MCF 10A (cell line): ENCODE results near the gene IRF5. TPM values are rescaled to one million over a fixed set of nuclear protein-coding genes. Genes with fewer than 3 reads are reported as not detected.
"Not testable (repeated sequence)": the region's sequence is repeated elsewhere in the genome, so short reads cannot be mapped to it uniquely, and the experiment has no call there.

Experiments
- BruUV-seq: library from RNA; stranded (reverse); fragments of 400-500 nt; replicated peaks from 2 replicates; lab custom pipeline; 2021; lab: Mats Ljungman, UMichigan
- CTCF ChIA-PET: fragments of 300-600 bp; sonication (Branson Sonifier 250); formaldehyde crosslinking; extraction: SDS; loops from one replicate; lab custom pipeline; 2021; ENCODE audit warnings: antibody characterized with exemption, inconsistent platforms; lab: Yijun Ruan, JAX
- POLR2A ChIA-PET: fragments of 300-600, 350-650 bp; sonication (Branson Sonifier 250); formaldehyde crosslinking; extraction: SDS; loops from one replicate; lab custom pipeline; 2020; ENCODE audit warnings: antibody characterized with exemption, inconsistent platforms; lab: Yijun Ruan, JAX
- DNase-seq: peaks from one replicate; pipeline ENCODE4 v3.0.0-alpha.2; 2018; ENCODE audit not compliant: unreplicated experiment
- H3K27ac Mint-ChIP-seq: one replicate; pipeline ENCODE4 v1.8.0; 2022; ENCODE audit warnings: mild to moderate bottlenecking, low read depth, mixed read lengths; ENCODE audit not compliant: unreplicated experiment
- H3K27me3 Mint-ChIP-seq: one replicate; pipeline ENCODE4 v1.8.0; 2022; ENCODE audit warnings: mixed read lengths; ENCODE audit not compliant: insufficient read depth, unreplicated experiment
- H3K36me3 Mint-ChIP-seq: one replicate; pipeline ENCODE4 v1.8.0; 2022; ENCODE audit warnings: mild to moderate bottlenecking, moderate library complexity, mixed read lengths; ENCODE audit not compliant: insufficient read depth, unreplicated experiment
- H3K4me1 Mint-ChIP-seq: one replicate; pipeline ENCODE4 v1.8.0; 2022; ENCODE audit warnings: mixed read lengths; ENCODE audit not compliant: insufficient read depth, unreplicated experiment
- H3K4me3 Mint-ChIP-seq: one replicate; pipeline ENCODE4 v1.8.0; 2022; ENCODE audit warnings: mild to moderate bottlenecking, moderate library complexity, mixed read lengths; ENCODE audit not compliant: unreplicated experiment
- H3K9me3 Mint-ChIP-seq: one replicate; pipeline ENCODE4 v1.8.0; 2022; ENCODE audit warnings: mixed read lengths; ENCODE audit not compliant: unreplicated experiment
- intact Hi-C: fragments of 100-400 bp; cut with micrococcal nuclease; formaldehyde crosslinking; loops from 2 replicates; pipeline ENCODE4 v1.14.1; 2022
- total RNA-seq: library from RNA; stranded (reverse); gene quantifications from 2 replicates; pipeline ENCODE4 v1.2.3, GENCODE V29; 2022
- TF ChIP-seq, protein P1 (sequence below): fragments of 200-600 bp; IDR thresholded peaks from one replicate; pipeline ENCODE4 v1.8.0; 2022; ENCODE audit warnings: antibody characterized with exemption, mild to moderate bottlenecking; ENCODE audit not compliant: unreplicated experiment

Gene IRF5
- total RNA-seq, 1 experiment from 2014 or later: 7.5 TPM

DNA sequence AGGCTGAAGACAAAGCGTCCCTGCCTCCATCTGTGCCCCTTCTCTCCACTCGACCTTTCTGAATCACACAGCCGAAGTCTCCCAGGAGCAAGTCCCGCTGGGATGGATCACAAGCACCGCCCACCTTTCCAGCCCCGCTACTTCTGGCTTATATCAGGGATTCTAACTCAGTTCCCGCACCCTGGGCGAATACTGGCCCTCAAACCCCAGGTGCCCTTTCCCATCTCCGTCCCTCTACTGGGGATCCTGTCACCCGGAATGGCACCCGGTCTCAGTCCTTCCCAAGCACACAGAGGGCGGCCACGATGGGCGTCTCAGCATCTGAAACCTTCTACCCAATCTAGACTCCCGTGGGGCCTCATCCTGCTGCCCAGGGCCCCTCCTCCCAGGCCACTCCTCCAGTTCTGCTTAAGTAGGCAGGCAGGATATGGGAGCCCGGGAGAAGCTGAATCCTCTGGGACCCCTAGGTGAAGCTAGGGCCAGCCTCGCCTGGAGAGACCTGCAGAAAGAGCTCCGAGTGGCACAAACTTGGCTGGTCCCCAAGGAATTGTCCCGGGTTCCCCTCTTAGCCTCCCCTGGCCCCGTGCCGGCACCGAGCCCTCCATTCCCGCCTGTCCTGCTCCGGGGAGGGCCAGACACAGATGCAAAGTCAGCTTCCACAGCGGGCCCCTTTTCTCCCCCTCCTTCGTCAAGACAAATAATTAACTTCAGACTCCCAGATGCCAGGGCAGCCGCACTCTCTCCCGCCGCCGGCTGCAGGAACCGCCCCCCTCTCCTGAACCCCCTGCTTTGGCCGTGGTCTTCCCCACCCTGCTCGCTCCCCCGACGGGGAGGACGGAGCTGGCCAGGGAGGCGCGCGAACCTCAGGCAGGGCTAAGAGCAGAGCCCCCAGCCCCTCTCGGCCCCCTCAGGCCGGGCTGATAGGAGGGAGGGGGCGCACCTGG is 27.8 kb upstream of the IRF5 start:
- CTCF ChIA-PET: interaction anchor here (1.7 kb wide), 1 partner anchor 27 kb away, joined by 5 read pairs; no protein-coding TSS in a partner anchor
- no peak overlapping the region for H3K27ac Mint-ChIP-seq
- no peaks in the 10 kb centered on the region for H3K9me3 Mint-ChIP-seq
- no peaks in the 10 kb centered on the region for H3K4me1 Mint-ChIP-seq
- no peak overlapping the region for H3K4me3 Mint-ChIP-seq
- intact Hi-C loops: loop anchor here (10.0 kb wide), 1 partner anchor 305 kb away; no protein-coding TSS in a partner anchor
- BruUV-seq: no TSS peak
- no peaks in the 10 kb centered on the region for H3K36me3 Mint-ChIP-seq
- TF ChIP-seq, protein P1, sequence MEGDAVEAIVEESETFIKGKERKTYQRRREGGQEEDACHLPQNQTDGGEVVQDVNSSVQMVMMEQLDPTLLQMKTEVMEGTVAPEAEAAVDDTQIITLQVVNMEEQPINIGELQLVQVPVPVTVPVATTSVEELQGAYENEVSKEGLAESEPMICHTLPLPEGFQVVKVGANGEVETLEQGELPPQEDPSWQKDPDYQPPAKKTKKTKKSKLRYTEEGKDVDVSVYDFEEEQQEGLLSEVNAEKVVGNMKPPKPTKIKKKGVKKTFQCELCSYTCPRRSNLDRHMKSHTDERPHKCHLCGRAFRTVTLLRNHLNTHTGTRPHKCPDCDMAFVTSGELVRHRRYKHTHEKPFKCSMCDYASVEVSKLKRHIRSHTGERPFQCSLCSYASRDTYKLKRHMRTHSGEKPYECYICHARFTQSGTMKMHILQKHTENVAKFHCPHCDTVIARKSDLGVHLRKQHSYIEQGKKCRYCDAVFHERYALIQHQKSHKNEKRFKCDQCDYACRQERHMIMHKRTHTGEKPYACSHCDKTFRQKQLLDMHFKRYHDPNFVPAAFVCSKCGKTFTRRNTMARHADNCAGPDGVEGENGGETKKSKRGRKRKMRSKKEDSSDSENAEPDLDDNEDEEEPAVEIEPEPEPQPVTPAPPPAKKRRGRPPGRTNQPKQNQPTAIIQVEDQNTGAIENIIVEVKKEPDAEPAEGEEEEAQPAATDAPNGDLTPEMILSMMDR: no peak
- POLR2A ChIA-PET: no interaction called here
- no peak for DNase-seq
- H3K27me3 Mint-ChIP-seq: peaks cover 24% of the 10 kb centered on the region

DNA sequence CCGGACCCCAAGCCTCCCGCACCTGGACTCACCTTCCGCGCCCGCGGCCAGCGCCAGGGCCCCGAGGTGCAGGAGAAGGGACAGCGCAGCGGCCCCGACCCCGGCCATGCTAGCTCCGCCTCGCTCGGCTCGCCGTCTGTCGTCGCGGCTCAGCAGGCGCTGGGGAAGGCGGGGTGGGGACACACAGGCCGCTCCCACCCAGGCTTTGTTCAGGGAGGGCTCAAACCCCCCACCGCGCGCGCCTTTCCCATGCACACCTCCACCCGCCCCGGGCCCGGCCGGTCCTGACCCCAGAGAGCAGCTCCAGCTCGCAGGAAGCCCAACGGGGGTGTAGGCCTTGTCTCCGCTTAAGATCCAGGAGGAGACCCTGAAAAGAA is 27.2 kb upstream of the IRF5 start, which contains the start of gene KCP:
Gene KCP (minus strand): TSS at position 141 of the 377 bp plus-strand sequence. CDS start 33 bp downstream, at position 108.
- Mint-ChIP-seq H3K4me3 (no peak within 1 kb of the TSS), H3K4me1 (no peaks in the 10 kb centered on the region), H3K36me3 (no peaks in the 10 kb centered on the region), H3K9me3 (no peaks in the 10 kb centered on the region), H3K27me3 (peaks cover 31% of the 10 kb centered on the region), H3K27ac (no peak within 1 kb of the TSS)
- ChIA-PET CTCF (interaction anchor here (0.7 to 1.7 kb wide), 2 partner anchors 28 to 486 kb away, joined by 3 to 5 read pairs; no protein-coding TSS in a partner anchor), POLR2A (no interaction called here)
- BruUV-seq: no TSS peak
- intact Hi-C loops: no loop called here
- TF ChIP-seq, protein P1: no peak
- no peak for DNase-seq

DNA sequence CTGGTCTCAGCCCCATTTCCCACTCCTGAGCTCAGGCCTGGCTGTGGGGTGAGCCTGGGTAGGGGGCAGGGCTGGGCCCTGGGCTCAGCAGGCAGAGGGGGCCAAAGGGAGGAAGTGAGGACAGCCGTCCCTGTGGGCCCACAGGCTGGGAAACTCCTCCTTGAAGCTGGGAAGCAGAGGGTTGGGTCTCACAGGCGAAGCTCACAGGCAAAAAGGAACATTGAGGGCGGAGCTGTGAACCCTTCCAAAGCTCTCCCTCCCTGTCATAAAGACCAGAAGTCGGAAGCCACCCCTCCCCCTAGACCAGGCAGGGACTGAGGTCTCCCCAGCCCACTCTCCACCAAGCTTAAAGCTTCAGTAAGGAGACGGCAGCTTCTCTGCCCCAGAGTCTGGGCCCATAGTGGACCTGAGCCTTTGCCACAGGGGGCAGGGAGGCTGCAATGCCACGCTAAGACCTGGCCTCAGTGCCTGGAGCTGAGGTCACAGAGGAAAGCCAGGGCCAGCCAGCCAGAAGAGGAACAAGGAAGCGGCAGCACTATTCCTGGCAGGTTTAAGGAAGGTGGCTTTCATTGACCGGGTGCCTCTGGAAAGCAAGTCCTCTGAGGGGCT is 26.2 kb upstream of the IRF5 start:
- TF ChIP-seq, protein P1: no peak
- ChIA-PET CTCF (no interaction called here), POLR2A (interaction anchor here (1.2 kb wide), 1 partner anchor 64 kb away, joined by 3 read pairs; no protein-coding TSS in a partner anchor)
- no peak overlapping the region for H3K4me3 Mint-ChIP-seq
- H3K36me3 Mint-ChIP-seq: no peaks in the 10 kb centered on the region
- no TSS peak for BruUV-seq
- peaks cover 35% of the 10 kb centered on the region for H3K27me3 Mint-ChIP-seq
- H3K27ac Mint-ChIP-seq: no peak overlapping the region
- no peaks in the 10 kb centered on the region for H3K9me3 Mint-ChIP-seq
- no peaks in the 10 kb centered on the region for H3K4me1 Mint-ChIP-seq
- intact Hi-C loops: no loop called here
- DNase-seq: no peak

DNA sequence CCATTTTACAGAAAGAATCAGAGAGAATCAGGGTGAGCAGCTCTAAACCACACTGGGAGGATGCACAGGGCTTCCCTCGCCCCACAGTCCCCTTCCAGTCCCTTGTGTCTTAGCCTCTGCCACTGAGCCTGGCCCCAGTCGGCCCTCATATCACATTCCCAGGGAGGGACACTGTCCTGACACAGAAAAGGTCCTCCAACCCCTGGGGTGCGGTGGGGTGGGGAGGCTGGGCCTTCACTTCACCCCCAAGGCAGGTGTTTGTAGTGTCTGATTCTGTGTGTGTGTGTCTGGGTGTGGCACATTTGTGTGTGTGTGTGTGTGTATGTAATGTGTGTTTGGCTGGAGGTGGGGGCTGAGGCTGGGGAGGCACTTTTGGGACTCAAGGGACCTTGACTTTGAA is 25.4 kb upstream of the IRF5 start:
- H3K27ac Mint-ChIP-seq: no peak overlapping the region
- CTCF ChIA-PET: no interaction called here

DNA sequence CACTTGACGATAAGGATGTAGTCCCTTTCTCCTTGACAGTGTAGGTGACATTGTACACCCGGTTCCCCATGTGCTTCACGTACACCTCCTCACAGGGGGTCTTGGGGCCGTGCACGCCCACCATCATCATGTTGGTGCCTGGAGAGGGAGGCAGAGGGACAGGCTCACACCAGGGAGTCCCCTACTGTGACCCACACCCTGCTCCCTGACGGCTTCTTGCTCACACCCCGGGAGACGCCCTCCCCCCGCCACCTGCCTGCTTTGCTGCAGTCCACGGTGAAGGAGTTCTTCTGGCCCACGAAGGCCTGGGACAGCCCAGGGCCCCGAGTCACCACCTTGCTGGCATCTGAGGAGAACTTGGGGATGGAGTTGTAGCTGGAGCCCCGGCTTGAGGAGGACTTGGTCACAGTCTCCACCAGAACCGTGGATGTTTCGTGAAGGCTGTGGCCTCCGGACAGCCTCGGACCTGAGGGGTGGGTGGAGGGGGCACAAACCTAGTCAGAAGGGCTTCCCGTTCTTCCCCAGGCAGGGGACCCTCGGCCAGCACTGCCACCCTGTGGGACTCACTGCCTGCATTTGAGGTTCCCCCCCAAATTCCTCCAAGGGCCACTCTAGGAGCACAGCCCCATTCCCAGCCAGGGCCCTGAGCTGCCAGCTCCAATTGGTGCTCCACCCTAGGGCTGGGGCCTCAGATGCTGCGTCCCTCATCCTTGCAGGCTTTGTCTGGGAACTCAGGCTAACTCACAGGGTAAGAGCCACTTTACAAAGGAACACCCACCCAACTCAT is 24.8 kb upstream of the IRF5 start:
- not testable (repeated sequence) for H3K9me3 Mint-ChIP-seq, H3K4me3 Mint-ChIP-seq

More for the DNA sequence above, 25.4 kb upstream of the IRF5 start:
- TF ChIP-seq, protein P1: no peak
- Mint-ChIP-seq H3K4me1 (no peaks in the 10 kb centered on the region), H3K27me3 (peaks cover 35% of the 10 kb centered on the region), H3K9me3 (no peaks in the 10 kb centered on the region), H3K4me3 (no peak overlapping the region), H3K36me3 (no peaks in the 10 kb centered on the region)
- BruUV-seq: no TSS peak
- POLR2A ChIA-PET: no interaction called here
- intact Hi-C loops: no loop called here
- no peak for DNase-seq

More for the DNA sequence above, 24.8 kb upstream of the IRF5 start:
- POLR2A ChIA-PET, intact Hi-C loops, DNase-seq, H3K4me1 Mint-ChIP-seq, H3K36me3 Mint-ChIP-seq, H3K27ac Mint-ChIP-seq, CTCF ChIA-PET, BruUV-seq: not testable (repeated sequence)
- peaks cover 32% of the 10 kb centered on the region for H3K27me3 Mint-ChIP-seq
